Measurements from ENCODE around the gene ALAS1. TPM values are rescaled to one million over a fixed set of nuclear protein-coding genes. Genes with fewer than 3 reads are reported as not detected.

Gene ALAS1
- total RNA-seq, 6 donors from 2014 or later = 53.2 to 97.3 (median 74.0) TPM

GRCh38 chr3:52223449-52224408 lies 25.8 kb downstream of the ALAS1 start:
- 94% methylated on average over 27 to 32 of the region's 32 CpGs for WGBS, 2 donors
- ATAC-seq (ENCODE audit: low FRiP score in 2 of 2) (no peak), DNase-seq (no peak)
- no peak for TF ChIP-seq POLR2A (IDR thresholded peaks at IDR 0.05)
- no peak for TF ChIP-seq CTCF (IDR thresholded peaks at IDR 0.05)
- TF ChIP-seq EP300 (IDR thresholded peaks at IDR 0.05) = no peak
- TF ChIP-seq POLR2AphosphoS5 (IDR thresholded peaks at IDR 0.05) = no peak
- H3K36me3 ChIP-seq = peaks cover 0 to 14% (median 9%) of the 10 kb centered on the region in 4 donors
- no peaks in the 10 kb centered on the region for H3K27me3 ChIP-seq
- H3K27ac ChIP-seq = no peak overlapping the region
- H3K4me1 ChIP-seq = peaks cover 16 to 22% (median 20%) of the 10 kb centered on the region in 4 donors
- H3K9me3 ChIP-seq = no peaks in the 10 kb centered on the region
- H3K4me3 ChIP-seq = no peak overlapping the region

- H3K9me3 ChIP-seq = no peaks in the 10 kb centered on the region
- DNase-seq (peak in 1 of 2 donors; percentile 24), ATAC-seq (ENCODE audit: low FRiP score in 2 of 2) (no peak)
- H3K27me3 ChIP-seq = no peaks in the 10 kb centered on the region
- peaks cover 1 to 4% (median 2%) of the 10 kb centered on the region in 4 donors for H3K4me1 ChIP-seq
- H3K36me3 ChIP-seq = peaks cover 14 to 33% (median 28%) of the 10 kb centered on the region in 4 donors
- TF ChIP-seq CTCF (IDR thresholded peaks at IDR 0.05) = no peak
- no peak for TF ChIP-seq POLR2AphosphoS5 (IDR thresholded peaks at IDR 0.05)
- no peak for TF ChIP-seq POLR2A (IDR thresholded peaks at IDR 0.05)
- TF ChIP-seq EP300 (IDR thresholded peaks at IDR 0.05) = no peak
- H3K4me3 ChIP-seq = no peak within 1 kb of the TSS
- no peak within 1 kb of the TSS for H3K27ac ChIP-seq
- 60 to 69% methylated on average over 4 to 9 of the region's 9 CpGs for WGBS, 2 donors
Measured at GRCh38 chr3:52225452-52226228, 27.7 kb downstream of the ALAS1 start, which contains the start of gene TLR9. TLR9 (minus strand) TSS chr3:52225645; CDS start chr3:52225529, 116 bp downstream.

- ATAC-seq (ENCODE audit: low FRiP score in 2 of 2) = no peak
- H3K27ac ChIP-seq = no peak overlapping the region
- no peak for DNase-seq
- TF ChIP-seq POLR2AphosphoS5 (IDR thresholded peaks at IDR 0.05) = no peak
- no peak for TF ChIP-seq POLR2A (IDR thresholded peaks at IDR 0.05)
- no peak for TF ChIP-seq EP300 (IDR thresholded peaks at IDR 0.05)
- TF ChIP-seq CTCF (IDR thresholded peaks at IDR 0.05) = no peak
- no peak overlapping the region for H3K4me3 ChIP-seq
- WGBS, 2 donors = 74 to 100% methylated on average over 1 to 5 of the region's 5 CpGs
- no peaks in the 10 kb centered on the region for H3K9me3 ChIP-seq
- no peaks in the 10 kb centered on the region for H3K27me3 ChIP-seq
- H3K4me1 ChIP-seq = peaks cover 0 to under 1% (median 0%) of the 10 kb centered on the region in 4 donors
- peaks cover 21 to 40% (median 35%) of the 10 kb centered on the region in 4 donors for H3K36me3 ChIP-seq
Measured at GRCh38 chr3:52226229-52226817, 28.4 kb downstream of the ALAS1 start.

GRCh38 chr3:52227117-52227516 lies 29.2 kb downstream of the ALAS1 start:
- Histone ChIP-seq H3K36me3 (peaks cover 21 to 48% (median 40%) of the 10 kb centered on the region in 4 donors), H3K27me3 (no peaks in the 10 kb centered on the region), H3K27ac (no peak overlapping the region), H3K4me1 (peaks cover 0 to 8% (median 4%) of the 10 kb centered on the region in 4 donors), H3K9me3 (no peaks in the 10 kb centered on the region), H3K4me3 (no peak overlapping the region)
- ATAC-seq (ENCODE audit: low FRiP score in 2 of 2) (no peak), DNase-seq (no peak)
- no peak for TF ChIP-seq POLR2A (IDR thresholded peaks at IDR 0.05)
- TF ChIP-seq CTCF (IDR thresholded peaks at IDR 0.05) = no peak
- TF ChIP-seq EP300 (IDR thresholded peaks at IDR 0.05) = no peak
- no peak for TF ChIP-seq POLR2AphosphoS5 (IDR thresholded peaks at IDR 0.05)
- WGBS, 2 donors = 84 to 100% methylated on average over 1 to 4 of the region's 4 CpGs
